ENCODE results near the gene ASPSCR1. TPM values are rescaled to one million over a fixed set of nuclear protein-coding genes. Genes with fewer than 3 reads are reported as not detected.

Gene ASPSCR1
- total and polyA plus RNA-seq, 8 donors: 12.2 to 78.8 (median 17.8) TPM

DNA sequence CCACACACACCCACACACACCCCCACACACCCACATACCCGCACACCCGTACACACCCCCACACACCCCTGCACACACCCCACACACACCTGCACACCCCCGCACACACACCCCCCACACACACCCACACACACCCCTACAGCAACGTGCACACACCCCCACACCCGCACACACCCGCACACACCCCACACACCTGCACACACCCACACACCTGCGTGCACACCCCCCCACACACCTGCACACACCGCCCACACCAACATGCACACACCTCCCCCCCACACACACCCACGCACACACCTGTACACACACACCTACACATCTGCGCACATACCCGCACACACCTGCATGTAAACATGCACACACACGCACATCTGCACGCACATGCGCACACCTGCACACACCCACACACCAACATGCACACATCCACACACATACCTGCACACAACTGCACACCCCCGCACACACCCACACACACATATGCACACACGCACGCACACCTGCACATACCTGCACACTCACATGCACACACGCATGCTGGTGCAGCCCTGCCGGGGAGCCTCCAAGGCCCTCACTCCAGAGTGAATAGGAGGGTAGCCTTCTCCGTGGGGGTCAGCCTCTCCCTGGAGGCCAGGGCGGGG is 7.5 kb downstream of the ASPSCR1 start:
- FAIRE-seq (no peak), ATAC-seq (no peak), DNase-seq (no peak)
- no peaks in the 10 kb centered on the region for H3K9me3 ChIP-seq
- H3K36me3 ChIP-seq: peaks cover 0 to 12% (median 0%) of the 10 kb centered on the region in 3 donors
- H3K4me3 ChIP-seq: no peak overlapping the region
- WGBS, 2 donors: 90 to 92% methylated on average over 19 to 21 of the region's 21 CpGs
- intact Hi-C loops (cut with DNase I): no loop called here
- no peak overlapping the region for H3K27ac ChIP-seq
- H3K4me1 ChIP-seq: no peaks in the 10 kb centered on the region
- H3K27me3 ChIP-seq: no peaks in the 10 kb centered on the region
- TF ChIP-seq, protein P1, sequence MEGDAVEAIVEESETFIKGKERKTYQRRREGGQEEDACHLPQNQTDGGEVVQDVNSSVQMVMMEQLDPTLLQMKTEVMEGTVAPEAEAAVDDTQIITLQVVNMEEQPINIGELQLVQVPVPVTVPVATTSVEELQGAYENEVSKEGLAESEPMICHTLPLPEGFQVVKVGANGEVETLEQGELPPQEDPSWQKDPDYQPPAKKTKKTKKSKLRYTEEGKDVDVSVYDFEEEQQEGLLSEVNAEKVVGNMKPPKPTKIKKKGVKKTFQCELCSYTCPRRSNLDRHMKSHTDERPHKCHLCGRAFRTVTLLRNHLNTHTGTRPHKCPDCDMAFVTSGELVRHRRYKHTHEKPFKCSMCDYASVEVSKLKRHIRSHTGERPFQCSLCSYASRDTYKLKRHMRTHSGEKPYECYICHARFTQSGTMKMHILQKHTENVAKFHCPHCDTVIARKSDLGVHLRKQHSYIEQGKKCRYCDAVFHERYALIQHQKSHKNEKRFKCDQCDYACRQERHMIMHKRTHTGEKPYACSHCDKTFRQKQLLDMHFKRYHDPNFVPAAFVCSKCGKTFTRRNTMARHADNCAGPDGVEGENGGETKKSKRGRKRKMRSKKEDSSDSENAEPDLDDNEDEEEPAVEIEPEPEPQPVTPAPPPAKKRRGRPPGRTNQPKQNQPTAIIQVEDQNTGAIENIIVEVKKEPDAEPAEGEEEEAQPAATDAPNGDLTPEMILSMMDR (IDR thresholded peaks at IDR 0.05): no peak

DNA sequence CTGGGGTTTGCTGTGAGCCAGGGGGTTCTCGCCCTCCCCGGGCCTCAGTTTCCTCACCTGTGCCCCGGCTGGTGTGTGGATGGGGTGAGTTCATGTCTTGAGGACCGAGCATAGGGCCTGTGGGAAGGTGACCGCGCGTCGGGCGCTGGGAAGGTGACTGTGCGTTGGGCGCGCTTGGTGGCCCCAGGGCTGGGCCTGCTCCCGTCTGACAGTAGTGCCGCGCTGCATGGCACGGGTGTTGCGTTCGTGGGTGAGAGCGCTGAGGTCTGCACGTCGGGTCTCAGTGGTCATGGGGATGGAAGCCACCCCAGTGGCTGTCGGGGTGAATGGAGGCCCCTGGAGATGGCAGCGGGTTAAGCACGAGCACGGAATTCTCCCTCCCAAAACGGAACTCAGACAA is 9.2 kb downstream of the ASPSCR1 start:
- peaks cover 7% of the 10 kb centered on the region in 3 donors for H3K4me1 ChIP-seq
- DNase-seq (no peak), FAIRE-seq (no peak), ATAC-seq (no peak)
- TF ChIP-seq, protein P1 (IDR thresholded peaks at IDR 0.05): no peak
- intact Hi-C loops (cut with DNase I): no loop called here
- no peaks in the 10 kb centered on the region for H3K9me3 ChIP-seq
- H3K36me3 ChIP-seq: peaks cover 0 to 12% (median 0%) of the 10 kb centered on the region in 3 donors
- 96 to 97% methylated on average over 26 of the region's 26 CpGs for WGBS, 2 donors
- no peak overlapping the region for H3K4me3 ChIP-seq
- H3K27ac ChIP-seq: no peak overlapping the region
- no peaks in the 10 kb centered on the region for H3K27me3 ChIP-seq

DNA sequence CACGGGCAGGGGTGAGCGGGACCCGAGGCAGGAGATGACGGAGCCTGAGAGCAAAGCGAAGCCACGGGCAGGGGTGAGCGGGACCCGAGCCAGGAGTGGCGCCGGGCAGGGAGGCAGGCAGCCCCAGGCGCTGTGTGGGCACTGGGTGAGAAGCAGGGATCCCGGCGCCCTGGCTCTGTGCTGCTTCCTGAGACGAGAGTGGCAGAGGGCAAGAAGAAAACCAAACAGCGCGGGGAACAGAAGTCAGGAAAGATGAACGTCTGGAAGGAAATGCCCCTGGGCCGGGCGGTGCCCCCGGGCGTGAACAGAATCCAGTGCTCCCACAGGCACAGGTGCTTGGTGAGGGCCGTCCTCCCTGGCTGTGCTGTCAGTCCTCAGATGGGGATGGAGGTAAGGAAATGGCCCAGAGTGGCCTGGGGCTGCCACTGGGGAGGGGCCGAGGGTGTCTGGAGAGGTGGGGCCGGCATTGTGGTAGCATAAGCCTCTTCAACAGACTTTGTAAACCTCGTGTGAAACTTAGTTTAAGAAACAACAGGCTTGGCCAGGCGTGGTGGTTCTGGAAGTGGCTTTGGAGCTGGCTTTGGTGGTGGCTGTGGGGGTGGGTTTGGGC is 9.8 kb downstream of the ASPSCR1 start:
- 94 to 95% methylated on average over 26 of the region's 26 CpGs for WGBS, 2 donors
- H3K27me3 ChIP-seq: no peaks in the 10 kb centered on the region
- no peaks in the 10 kb centered on the region for H3K9me3 ChIP-seq
- H3K36me3 ChIP-seq: peaks cover 0 to 12% (median 0%) of the 10 kb centered on the region in 3 donors
- FAIRE-seq: no peak
- no peak for ATAC-seq
- H3K27ac ChIP-seq: no peak overlapping the region
- TF ChIP-seq, protein P1 (IDR thresholded peaks at IDR 0.05): no peak
- peaks cover 12 to 14% (median 12%) of the 10 kb centered on the region in 3 donors for H3K4me1 ChIP-seq
- H3K4me3 ChIP-seq: no peak overlapping the region
- no peak for DNase-seq
- intact Hi-C loops (cut with DNase I): no loop called here

DNA sequence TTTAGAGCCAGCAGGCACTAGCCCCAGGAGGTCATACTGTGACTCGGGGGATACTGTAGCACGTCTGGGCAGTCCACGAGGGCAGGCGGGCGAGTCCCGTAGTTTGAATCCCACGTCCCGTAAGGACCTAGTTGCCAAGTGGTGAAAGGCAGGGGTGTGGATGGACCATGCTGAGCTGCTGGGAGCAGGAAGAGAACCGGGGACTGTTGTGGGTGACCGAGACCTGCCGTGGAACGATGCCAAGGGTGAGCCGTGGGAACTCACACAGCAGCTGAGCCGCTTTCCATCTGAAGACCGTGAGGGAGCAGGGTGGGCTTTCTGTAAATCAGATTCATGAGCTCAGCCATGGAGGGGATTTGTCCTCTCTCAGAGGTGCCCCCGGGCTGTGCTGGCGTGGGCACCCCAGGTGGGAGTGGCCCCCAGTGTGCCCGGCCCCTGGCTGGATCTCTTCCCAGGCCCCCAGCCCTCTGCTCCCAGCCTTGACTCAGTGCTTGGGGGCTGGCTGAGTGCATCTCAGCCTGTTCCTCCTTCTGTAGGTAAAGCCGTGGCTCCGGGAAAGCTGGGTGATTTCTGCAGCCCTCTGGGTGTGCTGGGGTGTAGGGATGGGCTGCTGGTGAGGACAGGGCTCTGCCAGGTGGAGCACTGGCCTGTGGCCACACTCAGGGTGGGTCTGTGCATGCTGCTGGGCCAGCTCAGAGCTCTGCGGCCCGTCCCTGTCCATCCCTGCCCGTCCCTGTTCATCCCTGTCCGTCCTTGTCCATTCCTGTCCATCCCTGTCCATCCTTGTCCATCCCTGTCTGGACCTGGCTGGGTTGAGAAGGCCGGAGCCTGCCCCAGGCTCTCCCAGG is 13.6 kb downstream of the ASPSCR1 start:
- Histone ChIP-seq H3K27me3 (no peaks in the 10 kb centered on the region), H3K27ac (peak overlapping the region; percentile 49 to 79 (median 72)), H3K9me3 (no peaks in the 10 kb centered on the region), H3K4me3 (no peak overlapping the region), H3K4me1 (peaks cover 15 to 20% (median 17%) of the 10 kb centered on the region in 3 donors), H3K36me3 (peaks cover 0 to under 1% (median 0%) of the 10 kb centered on the region in 3 donors)
- ATAC-seq (peak; percentile 31 to 42 (median 37)), FAIRE-seq (no peak), DNase-seq (peak; percentile 45 to 82 (median 66))
- intact Hi-C loops (cut with DNase I): no loop called here
- WGBS, 2 donors: 46 to 54% methylated on average over 25 of the region's 25 CpGs
- TF ChIP-seq, protein P1 (IDR thresholded peaks at IDR 0.05): no peak
